GM18867 (cell line): ENCODE measurements around the gene CCDC32.

Source experiments
- ATAC-seq: cut with Tn5 transposase; IDR thresholded peaks from one replicate; pipeline ENCODE4 v1.9.1; 2021; ENCODE audit warnings: mild to moderate bottlenecking, moderate library complexity; ENCODE audit not compliant: unreplicated experiment

CCDC32 gene

DNA sequence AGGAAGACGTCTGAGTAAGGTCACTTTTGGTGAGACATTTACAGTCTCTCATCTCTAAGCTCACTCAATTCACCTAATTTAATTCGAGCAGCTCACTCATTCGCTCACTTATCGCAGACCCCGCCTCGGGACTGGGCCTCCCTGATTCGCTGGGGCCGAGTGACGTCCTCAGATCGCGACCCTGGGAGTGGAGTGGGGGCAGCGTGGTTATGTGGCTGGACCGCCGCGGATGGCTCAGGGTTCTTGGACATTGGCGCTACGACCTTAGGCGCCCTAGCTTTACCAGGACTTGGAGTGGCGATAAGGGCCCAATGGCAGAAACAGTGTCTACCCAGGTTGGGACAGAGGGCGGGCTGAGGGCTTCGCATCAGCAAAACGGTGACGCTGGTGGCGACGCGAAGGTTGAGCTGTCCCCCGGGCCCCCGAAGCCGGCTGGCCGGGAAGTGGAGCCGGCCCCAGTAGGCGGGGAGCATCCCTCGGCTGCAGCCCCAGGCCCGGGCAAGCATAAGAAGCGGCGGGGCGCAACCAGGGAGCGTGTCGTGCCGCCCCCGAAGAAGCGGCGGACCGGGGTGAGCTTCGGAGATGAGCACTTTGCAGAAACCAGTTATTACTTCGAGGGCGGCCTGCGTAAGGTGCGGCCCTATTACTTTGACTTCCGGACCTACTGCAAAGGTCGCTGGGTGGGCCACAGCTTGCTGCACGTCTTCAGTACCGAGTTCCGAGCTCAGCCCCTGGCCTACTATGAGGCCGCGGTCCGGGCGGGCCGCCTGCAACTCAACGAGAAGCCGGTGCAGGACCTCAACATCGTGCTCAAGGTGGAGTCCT, 4.5 kb upstream of the CCDC32 start, which contains the start of gene RPUSD2:
RPUSD2 (plus strand) TSS at position 171 of the 825 bp plus-strand sequence; CDS start at position 210, 39 bp downstream.
- peak; percentile 56 for ATAC-seq

DNA sequence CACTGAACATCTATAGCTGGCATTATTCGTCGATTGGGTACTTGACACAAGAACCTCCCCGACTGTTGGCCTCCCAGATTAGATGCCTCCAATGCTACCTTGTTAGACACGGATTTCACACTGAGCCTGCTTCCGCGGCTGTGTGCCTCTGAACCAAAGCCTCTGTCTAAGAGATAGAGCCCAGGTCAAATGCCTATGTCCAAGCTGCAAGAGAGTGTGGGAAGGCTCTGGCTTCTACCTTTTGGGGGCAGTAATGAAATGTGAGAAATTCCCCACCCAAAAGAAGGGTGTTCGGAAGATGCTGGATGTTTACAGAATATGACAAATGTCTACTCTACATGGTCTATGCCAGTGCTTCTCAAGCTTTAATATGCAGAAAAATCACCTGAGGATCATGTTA, 2.3 kb upstream of the CCDC32 start:
- ATAC-seq = no peak

DNA sequence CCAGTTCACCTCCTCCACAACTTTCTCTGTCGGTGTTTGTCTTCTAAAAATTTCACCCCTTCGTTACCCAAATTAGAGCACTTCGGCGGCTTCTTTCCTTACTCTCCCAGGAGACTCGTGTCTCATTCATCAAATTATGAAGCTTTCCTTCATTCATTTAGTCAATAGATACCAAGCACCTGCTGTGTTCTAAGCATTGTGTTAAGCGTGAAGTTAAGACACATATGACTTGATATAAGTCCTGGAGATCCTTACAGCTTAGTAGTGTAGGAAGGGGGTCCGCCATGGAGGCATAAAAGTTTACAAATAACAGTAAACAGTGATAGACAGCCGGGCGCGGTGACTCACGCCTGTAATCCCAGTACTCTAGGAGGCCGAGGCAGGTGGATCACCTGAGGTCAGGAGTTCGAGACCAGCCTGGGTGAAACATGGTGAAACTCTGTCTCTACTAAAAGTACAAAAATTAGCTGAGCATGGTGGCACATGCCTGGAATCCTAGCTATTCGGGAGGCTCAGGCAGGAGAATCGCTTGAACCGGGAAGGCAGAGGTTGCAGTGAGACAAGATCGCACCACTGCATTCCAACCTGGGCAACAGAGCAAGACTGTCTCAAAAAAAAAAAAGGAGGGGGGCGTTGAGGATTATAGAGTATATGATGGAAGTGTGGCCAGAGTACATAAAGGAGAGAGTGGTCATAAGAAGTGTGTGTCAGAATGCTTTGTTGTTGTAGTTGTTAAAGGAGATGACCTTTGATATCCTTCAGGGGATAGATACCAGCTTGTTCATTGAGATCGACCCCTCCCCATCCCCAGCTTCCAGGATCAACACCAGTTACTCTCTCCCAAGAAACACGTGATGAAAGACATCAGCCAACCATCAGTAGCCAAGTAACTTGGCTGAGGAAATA, 744 bp upstream of the CCDC32 start:
- no peak for ATAC-seq

DNA sequence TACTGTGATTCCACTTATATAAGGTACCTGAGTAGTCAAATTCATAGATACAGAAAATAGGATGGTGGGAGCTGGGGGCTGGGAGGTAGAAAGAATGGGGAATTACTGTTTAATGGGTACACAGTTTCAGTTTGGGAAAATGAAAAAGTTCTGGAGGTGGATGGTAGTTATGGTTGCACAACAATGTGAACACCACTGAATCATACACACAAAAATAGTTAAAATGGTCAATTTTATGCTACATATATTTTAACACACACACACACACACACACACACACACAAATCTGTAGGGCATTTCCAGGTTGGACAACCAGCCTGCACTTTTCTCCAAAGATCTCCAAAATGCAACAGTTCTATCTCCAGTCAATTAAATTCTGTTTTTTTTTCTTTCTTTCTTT, 1.4 kb downstream of the CCDC32 start:
- no peak for ATAC-seq

- ATAC-seq = no peak
Measured at GRCh38 chr15:40562691-40563090, 2.2 kb downstream of the CCDC32 start.

GRCh38 chr15:40558952-40559742, 5.7 kb downstream of the CCDC32 start:
- ATAC-seq = peak; percentile 7

DNA sequence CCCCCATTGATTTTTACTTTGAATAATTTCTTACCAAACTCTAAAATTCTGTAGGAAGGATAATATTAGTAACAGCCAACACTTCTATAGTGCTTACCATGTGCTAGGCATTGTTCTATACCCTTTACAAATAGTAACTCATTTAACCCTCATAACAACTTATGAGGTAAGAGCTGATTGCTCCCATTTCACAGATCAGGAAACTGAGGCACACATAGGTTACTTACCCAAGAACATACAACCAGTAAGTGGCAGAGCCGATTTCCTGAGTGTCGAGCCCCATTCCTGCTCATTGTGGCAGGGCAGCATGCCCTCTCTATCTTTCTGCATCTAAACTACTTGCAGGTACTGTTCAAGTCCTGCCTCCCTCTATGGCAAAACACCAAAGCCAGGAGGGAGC, 9.0 kb downstream of the CCDC32 start:
- no peak for ATAC-seq

- no peak for ATAC-seq
Measured at GRCh38 chr15:40554161-40554525, 10.7 kb downstream of the CCDC32 start.

GRCh38 chr15:40550341-40551037, 14.4 kb downstream of the CCDC32 start:
- peak; percentile 80 for ATAC-seq

- peak; percentile 8 for ATAC-seq
Measured at GRCh38 chr15:40549894-40550293, 14.9 kb downstream of the CCDC32 start.

DNA sequence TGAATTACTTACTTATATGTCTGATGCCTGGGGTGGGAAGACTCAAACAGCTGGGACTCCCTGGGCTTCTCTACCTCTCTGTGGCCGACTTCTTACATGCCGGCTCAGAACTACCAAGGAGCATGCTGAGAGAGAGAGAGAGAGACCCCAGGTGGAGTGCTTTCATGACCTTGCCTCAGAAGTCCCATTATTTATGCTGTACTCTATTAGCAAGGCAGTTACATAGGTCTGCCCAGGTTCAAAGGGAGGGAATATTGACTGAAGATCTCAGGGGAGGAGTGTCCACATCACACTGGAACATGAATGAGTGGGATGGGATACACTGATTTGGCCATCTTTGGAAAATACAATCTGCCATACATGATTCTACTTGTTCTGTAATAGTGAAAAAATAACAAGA, 16.2 kb downstream of the CCDC32 start:
- ATAC-seq = no peak

- ATAC-seq = no peak
Measured at GRCh38 chr15:40545457-40545856, 19.4 kb downstream of the CCDC32 start.

DNA sequence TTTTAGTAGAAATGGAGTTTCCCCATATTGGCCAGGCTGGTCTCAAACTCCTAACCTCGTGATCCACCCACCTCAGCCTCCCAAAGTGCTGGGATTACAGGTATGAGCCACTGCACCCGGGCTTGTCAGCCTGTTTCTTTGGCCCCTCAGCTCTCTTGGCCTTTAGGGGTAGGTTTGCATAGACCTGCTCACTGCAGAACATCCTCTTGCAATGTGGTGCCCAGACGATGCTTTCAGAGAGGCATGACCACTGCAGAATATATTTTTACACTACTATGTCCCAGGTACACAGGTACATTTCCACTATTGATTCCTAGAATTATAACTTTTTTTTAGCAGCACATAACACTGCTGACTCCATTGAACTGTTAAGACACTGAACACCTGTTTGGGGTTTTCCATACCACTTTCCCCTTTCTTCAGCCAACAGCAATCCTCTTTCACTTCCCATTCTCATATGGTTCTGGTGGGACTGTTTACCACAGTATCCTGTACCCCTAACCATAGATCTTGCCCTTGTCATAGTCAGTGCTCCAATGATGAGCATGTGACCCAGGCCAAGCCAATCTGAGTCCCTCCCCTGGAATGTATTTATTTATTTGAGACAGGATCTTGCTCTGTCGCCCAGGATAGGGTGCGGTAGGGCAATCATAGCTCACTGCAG, 21.1 kb downstream of the CCDC32 start:
- peak; percentile 67 for ATAC-seq

GRCh38 chr15:40543082-40543481, 21.8 kb downstream of the CCDC32 start:
- no peak for ATAC-seq

- ATAC-seq = no peak
Measured at GRCh38 chr15:40538976-40539375, 25.9 kb downstream of the CCDC32 start.

DNA sequence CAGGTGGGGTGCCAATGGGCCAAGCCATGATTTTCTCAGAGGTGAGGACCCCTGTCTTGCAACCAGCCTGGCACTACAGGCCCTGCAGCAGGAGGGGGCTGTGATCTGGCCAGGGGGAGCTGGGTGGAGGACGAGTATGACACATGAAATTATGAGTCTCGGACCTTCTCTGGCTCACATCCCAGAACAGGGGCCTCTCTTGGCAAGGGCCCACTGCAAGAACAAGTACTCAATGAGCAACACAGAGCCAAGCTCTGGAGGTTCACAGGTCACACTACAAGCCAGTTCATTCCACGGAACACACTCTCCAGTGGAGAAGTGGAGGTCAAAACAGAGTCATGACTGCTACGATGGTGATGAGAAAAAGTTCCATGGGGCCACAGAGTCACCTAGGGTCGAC, 28.3 kb downstream of the CCDC32 start:
- ATAC-seq = no peak

GRCh38 chr15:40534371-40534770, 30.5 kb downstream of the CCDC32 start:
- no peak for ATAC-seq

GRCh38 chr15:40533763-40534364, 31.0 kb downstream of the CCDC32 start:
- ATAC-seq = no peak

DNA sequence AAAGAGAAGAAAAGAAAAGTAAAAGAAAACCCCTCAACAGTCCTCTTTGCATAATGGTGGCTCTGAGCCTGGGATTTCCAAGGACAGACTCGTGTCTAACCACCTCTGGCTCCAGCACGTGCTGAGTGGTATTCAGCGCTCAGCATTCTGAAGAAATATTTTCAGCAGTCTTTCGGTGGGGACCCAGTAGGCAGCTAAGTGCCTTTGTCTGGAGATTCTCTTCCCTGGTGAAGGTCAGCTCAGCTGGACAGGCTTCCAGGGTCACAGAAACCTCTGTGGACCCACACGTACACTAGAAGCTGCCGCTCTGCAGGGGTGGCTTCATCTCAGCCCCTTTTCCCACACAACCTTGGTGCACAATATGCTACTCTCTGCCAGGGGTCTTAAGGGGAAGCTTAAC, 36.0 kb downstream of the CCDC32 start:
- no peak for ATAC-seq

DNA sequence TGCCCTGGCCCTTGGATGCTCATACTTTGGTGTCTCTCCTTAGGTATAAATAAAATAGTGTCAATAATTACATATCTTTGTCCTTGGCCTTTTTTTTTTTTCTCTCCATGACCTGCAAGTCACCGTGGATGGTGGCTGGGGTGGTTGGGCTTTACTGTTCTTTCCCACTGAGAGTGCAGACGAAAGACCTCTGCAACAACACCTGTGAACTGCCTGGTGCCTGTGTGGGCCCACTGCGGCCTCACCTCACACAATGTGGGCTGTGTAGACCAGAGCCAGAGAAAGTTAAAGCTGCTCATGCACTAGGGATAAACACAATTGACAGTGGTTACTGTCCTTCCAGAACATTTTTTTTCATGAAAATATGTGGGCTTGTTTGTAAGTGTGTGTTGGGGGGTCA, 39.0 kb downstream of the CCDC32 start:
- ATAC-seq = no peak
